Retinal pigment epithelial cell (primary cell): Measurements from ENCODE around the gene LETM1.
A peak's percentile ranks its signal among the peaks of the same experiment; 100 is the strongest.

Experiments
- DNase-seq: peaks from one replicate; pipeline ENCODE4 v3.0.0-alpha.2; 2010; ENCODE audit warnings: low read depth
- H3K4me3 ChIP-seq: 2 replicates; pipeline ENCODE4 v1.5.1; 2011; ENCODE audit warnings: mild to moderate bottlenecking, low read length, control low read depth, moderate library complexity
- TF ChIP-seq, protein P1 (sequence below): conservative IDR thresholded peaks from 2 replicates; pipeline ENCODE4 v1.5.1; 2011; ENCODE audit warnings: low read depth, low read length, control low read depth, inconsistent platforms

The LETM1 gene

DNA sequence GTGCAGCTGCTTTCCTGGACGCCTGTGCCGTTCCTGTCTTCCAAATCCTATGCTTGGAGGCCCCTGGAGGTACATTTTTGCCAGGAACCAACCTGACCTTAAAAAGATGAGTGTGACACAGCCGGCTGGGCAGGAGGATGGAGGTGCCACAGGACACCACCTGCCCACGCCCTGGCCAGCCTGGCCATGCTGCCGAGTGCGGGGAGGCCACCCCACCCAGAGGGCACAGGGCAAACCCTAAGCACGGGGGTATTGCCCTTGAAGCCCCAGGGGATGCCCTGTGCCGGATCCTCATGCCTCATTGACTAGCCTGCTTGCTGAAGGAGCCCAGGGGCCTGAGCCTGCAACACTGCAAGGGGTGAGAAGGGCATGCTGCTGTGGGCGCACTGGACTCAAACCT lies 42.7 kb downstream of the LETM1 start:
- TF ChIP-seq, protein P1, sequence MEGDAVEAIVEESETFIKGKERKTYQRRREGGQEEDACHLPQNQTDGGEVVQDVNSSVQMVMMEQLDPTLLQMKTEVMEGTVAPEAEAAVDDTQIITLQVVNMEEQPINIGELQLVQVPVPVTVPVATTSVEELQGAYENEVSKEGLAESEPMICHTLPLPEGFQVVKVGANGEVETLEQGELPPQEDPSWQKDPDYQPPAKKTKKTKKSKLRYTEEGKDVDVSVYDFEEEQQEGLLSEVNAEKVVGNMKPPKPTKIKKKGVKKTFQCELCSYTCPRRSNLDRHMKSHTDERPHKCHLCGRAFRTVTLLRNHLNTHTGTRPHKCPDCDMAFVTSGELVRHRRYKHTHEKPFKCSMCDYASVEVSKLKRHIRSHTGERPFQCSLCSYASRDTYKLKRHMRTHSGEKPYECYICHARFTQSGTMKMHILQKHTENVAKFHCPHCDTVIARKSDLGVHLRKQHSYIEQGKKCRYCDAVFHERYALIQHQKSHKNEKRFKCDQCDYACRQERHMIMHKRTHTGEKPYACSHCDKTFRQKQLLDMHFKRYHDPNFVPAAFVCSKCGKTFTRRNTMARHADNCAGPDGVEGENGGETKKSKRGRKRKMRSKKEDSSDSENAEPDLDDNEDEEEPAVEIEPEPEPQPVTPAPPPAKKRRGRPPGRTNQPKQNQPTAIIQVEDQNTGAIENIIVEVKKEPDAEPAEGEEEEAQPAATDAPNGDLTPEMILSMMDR: no peak
- H3K4me3 ChIP-seq: no peak overlapping the region
- DNase-seq: no peak

DNA sequence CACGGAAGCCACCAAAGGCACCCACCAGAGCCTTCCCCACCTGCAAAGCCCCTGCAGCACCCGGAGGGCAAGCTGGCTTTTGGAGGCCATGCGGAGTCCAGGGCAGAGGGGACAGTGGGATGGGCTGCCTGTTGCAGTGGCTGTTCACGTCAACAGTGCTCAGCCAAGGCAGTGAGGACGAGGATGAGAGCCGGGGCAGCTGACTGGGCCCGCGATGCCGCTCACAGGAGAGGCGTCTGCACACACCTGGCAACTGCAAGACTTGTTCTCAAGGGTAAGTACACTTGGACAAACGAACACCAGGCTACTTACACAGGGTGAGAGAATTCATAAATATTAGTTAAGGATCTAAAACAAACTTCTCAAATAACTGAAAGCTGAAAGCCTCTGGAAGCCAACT lies 43.2 kb downstream of the LETM1 start:
- TF ChIP-seq, protein P1: no peak
- DNase-seq: no peak
- H3K4me3 ChIP-seq: no peak overlapping the region

DNA sequence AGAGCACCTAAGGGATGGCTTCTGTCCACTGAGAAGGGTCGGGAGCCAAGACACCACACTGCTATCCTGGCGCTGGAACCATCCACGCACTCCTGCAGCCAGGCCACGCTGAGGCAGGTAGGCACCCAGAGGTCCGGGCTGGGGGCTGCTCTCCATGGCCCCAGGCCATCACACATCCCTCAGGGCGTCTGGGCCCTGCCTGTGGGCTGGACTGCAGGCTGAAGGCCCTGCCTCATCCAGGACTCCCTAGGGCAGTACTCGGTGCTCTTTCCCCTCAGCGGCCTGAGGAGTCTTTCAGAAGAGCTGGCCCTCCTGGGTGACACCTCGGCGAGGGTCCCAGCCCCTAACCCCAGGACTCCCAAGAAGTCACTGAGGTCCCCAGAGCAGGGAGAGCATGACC lies 45.2 kb downstream of the LETM1 start:
- no peak for DNase-seq
- H3K4me3 ChIP-seq: no peak overlapping the region
- TF ChIP-seq, protein P1: no peak

DNA sequence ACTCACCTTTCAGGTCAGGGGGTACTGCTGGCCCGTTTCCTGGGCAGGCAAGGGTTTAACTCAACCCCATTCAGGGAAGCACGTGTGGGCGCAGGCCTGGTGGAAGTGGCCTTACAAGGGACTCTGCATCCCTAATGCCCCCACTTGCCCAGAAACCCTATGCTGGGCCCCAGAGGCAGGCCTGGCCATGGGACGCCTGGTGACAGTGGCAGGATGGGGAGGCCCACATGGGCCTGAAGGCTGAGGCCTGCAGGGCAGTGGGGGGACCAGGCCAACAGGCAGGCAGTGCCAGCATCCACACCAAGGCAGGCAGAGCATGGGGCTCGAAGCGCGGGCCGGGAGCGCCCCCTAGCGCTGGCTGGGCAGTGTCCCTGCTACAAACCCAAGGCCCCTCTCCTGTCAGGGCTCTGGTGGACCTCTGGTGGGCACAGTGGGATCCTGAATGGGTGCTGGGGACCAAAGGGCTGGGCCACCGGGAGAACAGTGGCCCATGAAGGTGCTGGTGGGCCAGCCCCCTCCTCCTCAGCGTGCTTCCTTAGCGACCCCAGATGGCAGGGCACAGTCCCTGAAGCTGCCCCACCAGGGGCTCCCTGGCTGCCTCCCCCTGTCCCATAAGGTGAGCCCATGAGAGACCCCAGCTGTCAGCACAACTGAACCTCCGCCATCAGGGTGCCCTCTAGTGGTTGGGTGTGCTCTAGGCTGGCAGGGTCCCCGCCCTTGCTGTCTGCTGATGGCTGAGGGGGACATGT lies 46.0 kb downstream of the LETM1 start:
- no peak overlapping the region for H3K4me3 ChIP-seq
- DNase-seq: no peak
- TF ChIP-seq, protein P1: peak; percentile 91

DNA sequence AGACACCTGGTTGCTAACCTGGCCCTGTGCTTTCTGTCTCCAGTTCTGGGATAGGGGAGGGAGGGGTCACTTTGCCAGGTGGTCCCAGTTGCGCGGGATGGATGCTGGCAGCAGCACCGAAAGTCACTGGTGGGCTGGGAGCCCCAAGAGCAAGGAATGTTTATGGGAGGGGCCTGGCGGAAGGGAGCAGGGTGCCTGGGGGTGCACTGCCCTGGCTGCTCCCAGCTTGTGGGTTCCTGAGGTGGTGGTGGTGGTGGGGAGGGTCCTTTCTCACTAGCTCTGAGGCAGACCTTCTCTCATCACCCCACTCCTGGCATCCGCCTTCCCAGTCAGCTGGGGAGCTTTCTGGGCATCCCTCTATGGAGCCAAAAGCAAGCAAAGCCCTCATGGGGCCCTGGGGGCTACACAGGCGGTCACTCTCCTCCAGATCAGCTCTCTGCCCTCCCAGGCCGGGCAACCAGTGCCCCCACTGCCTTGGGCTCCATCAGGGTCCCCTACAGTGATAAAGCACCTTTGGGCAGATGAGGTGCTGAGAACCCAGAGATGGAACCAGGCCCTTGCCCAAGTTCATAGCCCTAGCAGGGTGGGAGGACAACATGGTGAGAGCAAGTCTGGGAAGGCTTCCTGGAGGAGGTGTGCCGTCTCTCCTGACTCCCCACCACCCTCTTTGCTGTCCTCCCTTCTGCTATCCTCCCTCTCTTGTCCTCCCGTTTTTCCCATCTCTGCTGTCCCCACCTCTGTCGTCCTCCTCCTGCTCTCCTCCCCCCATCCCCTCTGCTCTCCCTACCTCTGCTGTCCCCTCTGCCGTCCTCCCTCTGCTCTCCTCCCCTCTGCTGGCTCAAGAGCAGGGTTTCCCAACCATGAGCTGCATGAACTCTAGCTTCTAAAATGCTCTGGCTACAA lies 46.9 kb downstream of the LETM1 start:
- TF ChIP-seq, protein P1: no peak
- H3K4me3 ChIP-seq: no peak overlapping the region
- no peak for DNase-seq

DNA sequence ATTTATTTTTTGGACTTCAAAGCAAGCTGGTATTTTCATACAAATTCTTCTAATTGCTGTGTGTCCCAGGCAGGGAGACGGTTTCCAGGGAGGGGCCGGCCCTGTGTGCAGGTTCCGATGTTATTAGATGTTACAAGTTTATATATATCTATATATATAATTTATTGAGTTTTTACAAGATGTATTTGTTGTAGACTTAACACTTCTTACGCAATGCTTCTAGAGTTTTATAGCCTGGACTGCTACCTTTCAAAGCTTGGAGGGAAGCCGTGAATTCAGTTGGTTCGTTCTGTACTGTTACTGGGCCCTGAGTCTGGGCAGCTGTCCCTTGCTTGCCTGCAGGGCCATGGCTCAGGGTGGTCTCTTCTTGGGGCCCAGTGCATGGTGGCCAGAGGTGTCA lies 47.6 kb downstream of the LETM1 start:
- TF ChIP-seq, protein P1: no peak
- DNase-seq: no peak
- no peak overlapping the region for H3K4me3 ChIP-seq
